Osteocyte (in vitro differentiated cells): Measurements from ENCODE around the gene PODNL1. TPM values are rescaled to one million over a fixed set of nuclear protein-coding genes. Genes with fewer than 3 reads are reported as not detected.
A peak's percentile ranks its signal among the peaks of the same experiment; 100 is the strongest.

Source experiments
- DNase-seq: peaks from one replicate; pipeline ENCODE4 v3.0.0; 2021; ENCODE audit warnings: mixed read lengths; ENCODE audit not compliant: unreplicated experiment; ENCODE audit errors: extremely low spot score
- H3K27ac Mint-ChIP-seq: one replicate; pipeline ENCODE4 v1.8.0; 2021; ENCODE audit warnings: mild to moderate bottlenecking, mixed read lengths; ENCODE audit not compliant: unreplicated experiment
- H3K27me3 Mint-ChIP-seq: one replicate; pipeline ENCODE4 v1.8.0; 2021; ENCODE audit warnings: mixed read lengths; ENCODE audit not compliant: unreplicated experiment
- H3K36me3 Mint-ChIP-seq: one replicate; pipeline ENCODE4 v1.8.0; 2021; ENCODE audit warnings: mixed read lengths; ENCODE audit not compliant: unreplicated experiment
- H3K4me1 Mint-ChIP-seq: one replicate; pipeline ENCODE4 v1.8.0; 2021; ENCODE audit warnings: mixed read lengths; ENCODE audit not compliant: unreplicated experiment
- H3K4me3 Mint-ChIP-seq: one replicate; pipeline ENCODE4 v1.8.0; 2021; ENCODE audit warnings: mild to moderate bottlenecking, moderate library complexity, mixed read lengths; ENCODE audit not compliant: unreplicated experiment
- H3K9me3 Mint-ChIP-seq: one replicate; pipeline ENCODE4 v1.8.0; 2021; ENCODE audit warnings: mixed read lengths; ENCODE audit not compliant: unreplicated experiment
- total RNA-seq: library from RNA; stranded (reverse); gene quantifications from 2 replicates; pipeline ENCODE4 v1.2.1, GENCODE V29; 2021
- TF ChIP-seq, protein P1 (sequence below): fragments of 200-600 bp; sonication (generic); IDR thresholded peaks from 2 replicates; pipeline ENCODE4 v1.5.0; 2021; ENCODE audit warnings: antibody characterized with exemption, mild to moderate bottlenecking, moderate library complexity

PODNL1 gene
- total RNA-seq, 1 donor from 2014 or later: 2.4 TPM

GRCh38 chr19:13964776-13965175, 26.6 kb upstream of the PODNL1 start:
- no peak for DNase-seq

DNA sequence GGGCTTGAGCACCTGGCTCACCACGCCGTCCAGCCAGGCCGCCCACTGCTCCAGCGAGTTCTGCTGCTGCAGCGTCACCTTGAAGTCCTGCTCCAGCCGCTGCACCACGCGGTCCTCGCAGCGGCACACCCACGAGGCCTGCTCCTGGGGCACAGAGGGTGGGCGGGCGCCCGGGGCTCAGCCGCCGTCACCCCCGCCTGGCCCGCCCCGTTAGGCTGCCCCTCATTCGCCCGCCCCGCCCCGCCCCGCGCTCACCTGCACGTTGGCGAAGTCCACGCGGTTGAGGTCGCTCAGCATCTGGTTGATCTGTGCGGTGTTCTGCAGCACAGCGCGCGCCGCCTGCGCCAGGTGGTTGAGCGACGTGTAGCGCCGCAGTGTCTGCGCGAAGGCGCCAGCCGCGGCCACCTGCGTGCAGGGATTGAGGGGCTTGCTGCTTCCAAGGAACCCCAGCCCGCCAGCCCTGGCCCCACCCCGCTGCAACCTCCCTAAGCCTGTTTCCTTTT, 25.4 kb upstream of the PODNL1 start:
- Mint-ChIP-seq H3K27ac (no peak overlapping the region), H3K27me3 (no peaks in the 10 kb centered on the region), H3K4me1 (peaks cover 3% of the 10 kb centered on the region), H3K4me3 (no peak overlapping the region), H3K36me3 (peaks cover 11% of the 10 kb centered on the region), H3K9me3 (no peaks in the 10 kb centered on the region)
- no peak for DNase-seq
- TF ChIP-seq, protein P1, sequence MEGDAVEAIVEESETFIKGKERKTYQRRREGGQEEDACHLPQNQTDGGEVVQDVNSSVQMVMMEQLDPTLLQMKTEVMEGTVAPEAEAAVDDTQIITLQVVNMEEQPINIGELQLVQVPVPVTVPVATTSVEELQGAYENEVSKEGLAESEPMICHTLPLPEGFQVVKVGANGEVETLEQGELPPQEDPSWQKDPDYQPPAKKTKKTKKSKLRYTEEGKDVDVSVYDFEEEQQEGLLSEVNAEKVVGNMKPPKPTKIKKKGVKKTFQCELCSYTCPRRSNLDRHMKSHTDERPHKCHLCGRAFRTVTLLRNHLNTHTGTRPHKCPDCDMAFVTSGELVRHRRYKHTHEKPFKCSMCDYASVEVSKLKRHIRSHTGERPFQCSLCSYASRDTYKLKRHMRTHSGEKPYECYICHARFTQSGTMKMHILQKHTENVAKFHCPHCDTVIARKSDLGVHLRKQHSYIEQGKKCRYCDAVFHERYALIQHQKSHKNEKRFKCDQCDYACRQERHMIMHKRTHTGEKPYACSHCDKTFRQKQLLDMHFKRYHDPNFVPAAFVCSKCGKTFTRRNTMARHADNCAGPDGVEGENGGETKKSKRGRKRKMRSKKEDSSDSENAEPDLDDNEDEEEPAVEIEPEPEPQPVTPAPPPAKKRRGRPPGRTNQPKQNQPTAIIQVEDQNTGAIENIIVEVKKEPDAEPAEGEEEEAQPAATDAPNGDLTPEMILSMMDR: no peak

More at GRCh38 chr19:13964776-13965175, 26.6 kb upstream of the PODNL1 start:
- no peaks in the 10 kb centered on the region for H3K27me3 Mint-ChIP-seq
- H3K36me3 Mint-ChIP-seq: peaks cover 16% of the 10 kb centered on the region
- no peaks in the 10 kb centered on the region for H3K9me3 Mint-ChIP-seq
- H3K27ac Mint-ChIP-seq: no peak overlapping the region
- no peak overlapping the region for H3K4me3 Mint-ChIP-seq
- peaks cover 3% of the 10 kb centered on the region for H3K4me1 Mint-ChIP-seq
- TF ChIP-seq, protein P1: no peak

DNA sequence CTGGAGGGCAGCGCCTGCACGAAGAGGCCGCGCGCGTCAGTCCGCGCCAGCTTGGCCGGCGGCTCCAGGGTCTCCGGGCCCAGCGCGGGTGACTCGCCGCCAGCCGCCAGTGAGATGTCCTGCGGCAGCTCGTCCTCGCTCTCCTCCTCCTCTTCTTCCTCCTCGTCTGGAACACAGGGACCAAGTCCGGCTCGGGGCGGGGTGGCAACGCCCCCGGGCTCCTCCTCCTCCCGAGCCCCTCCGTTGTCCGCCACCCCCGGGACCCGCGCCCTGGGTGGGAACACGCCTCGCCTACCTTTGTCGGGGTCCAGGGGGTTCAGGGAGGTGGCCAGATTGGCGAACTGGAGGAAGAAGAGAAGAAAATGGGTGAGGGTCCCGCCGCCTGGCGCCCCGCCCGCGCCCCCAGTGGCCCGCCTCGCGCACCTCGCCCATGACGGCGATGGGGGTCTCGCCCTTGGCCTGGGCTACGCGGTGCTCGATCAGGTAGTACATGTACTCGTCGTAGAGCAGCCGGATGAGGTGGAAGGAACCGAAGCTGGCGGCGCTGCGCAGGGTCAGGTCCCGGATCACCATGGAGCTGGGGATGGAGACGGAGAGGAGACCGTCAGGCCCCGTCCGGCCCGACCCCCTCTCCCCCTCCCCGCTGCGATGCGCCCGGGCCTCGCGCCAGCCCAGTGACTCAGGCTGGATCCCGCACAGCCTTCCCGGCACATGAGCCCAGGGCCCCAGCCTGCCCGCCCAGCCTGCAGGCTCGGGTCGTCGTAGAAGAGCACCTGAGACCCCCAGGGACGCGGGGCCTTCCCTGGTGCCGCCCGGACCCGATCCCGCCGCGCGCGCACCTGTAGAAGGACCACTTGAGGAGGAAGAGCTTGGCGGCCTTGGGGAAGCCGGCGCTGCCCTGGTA, 24.7 kb upstream of the PODNL1 start:
- H3K9me3 Mint-ChIP-seq: no peaks in the 10 kb centered on the region
- H3K27me3 Mint-ChIP-seq: no peaks in the 10 kb centered on the region
- H3K27ac Mint-ChIP-seq: no peak overlapping the region
- DNase-seq: peak; percentile 83
- TF ChIP-seq, protein P1: no peak
- no peak overlapping the region for H3K4me3 Mint-ChIP-seq
- H3K36me3 Mint-ChIP-seq: peaks cover 11% of the 10 kb centered on the region
- H3K4me1 Mint-ChIP-seq: peaks cover 3% of the 10 kb centered on the region

DNA sequence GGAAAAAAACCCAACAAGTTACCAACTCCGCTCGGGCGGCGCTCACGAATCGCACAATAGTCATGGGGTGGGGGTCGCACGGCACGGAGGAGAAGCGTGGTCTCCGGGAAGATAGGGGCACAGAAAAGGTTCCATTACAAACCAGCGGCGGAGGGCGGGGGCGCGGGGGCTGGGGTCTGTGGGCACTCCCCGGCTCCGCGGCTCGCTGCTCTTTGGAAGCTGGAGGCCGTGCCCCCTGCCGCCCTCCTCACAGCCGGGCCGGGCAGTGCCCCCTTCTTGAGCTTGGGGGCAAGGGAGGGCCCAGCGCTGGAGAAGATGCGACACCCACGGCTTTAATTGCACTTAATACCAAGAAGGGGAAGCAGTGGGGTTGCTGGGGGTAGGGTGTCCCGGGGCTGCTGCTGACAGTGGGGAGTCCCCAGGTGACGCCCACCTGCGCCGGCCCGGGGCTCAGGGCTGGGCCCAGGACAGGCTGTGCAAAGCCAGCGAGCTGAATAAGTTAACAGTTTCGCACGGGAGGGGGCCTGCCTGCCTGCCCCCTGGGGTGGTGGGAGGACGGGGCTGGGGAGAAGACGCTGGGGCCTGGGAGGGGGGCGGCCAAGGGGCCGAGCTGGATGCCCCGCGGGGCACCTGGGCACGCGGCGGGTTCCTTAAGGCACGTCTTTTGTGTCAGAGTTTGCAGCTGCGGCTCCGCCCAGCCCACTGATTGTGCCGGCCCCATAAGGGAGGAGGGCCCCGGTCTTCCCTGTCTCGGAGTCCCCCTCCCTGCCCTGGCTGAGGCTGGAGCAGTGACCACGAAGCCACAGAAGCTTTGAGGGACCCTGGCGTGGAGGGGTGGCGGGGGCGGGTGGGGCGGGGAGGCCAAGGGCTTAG, 23.8 kb upstream of the PODNL1 start:
- Mint-ChIP-seq H3K27me3 (no peaks in the 10 kb centered on the region), H3K9me3 (no peaks in the 10 kb centered on the region), H3K4me3 (no peak overlapping the region), H3K36me3 (peaks cover 11% of the 10 kb centered on the region), H3K27ac (no peak overlapping the region), H3K4me1 (peaks cover 3% of the 10 kb centered on the region)
- no peak for DNase-seq
- TF ChIP-seq, protein P1: no peak
